COLO668 (cell line): Measurements from ENCODE around the gene SIDT1.
"Not testable (repeated sequence)": the region's sequence is repeated elsewhere in the genome, so short reads cannot be mapped to it uniquely, and the experiment has no call there.

ENCODE experiments used
- DNase-seq: peaks from one replicate; lab custom pipeline; 2025; ENCODE audit not compliant: unreplicated experiment; lab: John Stamatoyannopoulos, UW

SIDT1 gene

GRCh38 chr3:113629584-113630421, 97.4 kb downstream of the SIDT1 start:
- no peak for DNase-seq

GRCh38 chr3:113630956-113631542, 98.7 kb downstream of the SIDT1 start:
- DNase-seq: no peak

- no peak for DNase-seq
Measured at GRCh38 chr3:113631573-113631972, 99.2 kb downstream of the SIDT1 start.

GRCh38 chr3:113634782-113635474, 102.6 kb downstream of the SIDT1 start:
- DNase-seq: no peak

- not testable (repeated sequence) for DNase-seq
Measured at GRCh38 chr3:113636034-113636433, 103.7 kb downstream of the SIDT1 start.

GRCh38 chr3:113637756-113638155, 105.4 kb downstream of the SIDT1 start:
- DNase-seq: no peak

GRCh38 chr3:113638910-113639309, 106.6 kb downstream of the SIDT1 start:
- DNase-seq: no peak

- no peak for DNase-seq
Measured at GRCh38 chr3:113643583-113643982, 111.2 kb downstream of the SIDT1 start.

GRCh38 chr3:113648524-113648923, 116.2 kb downstream of the SIDT1 start:
- DNase-seq: no peak

GRCh38 chr3:113649174-113649845, 117.0 kb downstream of the SIDT1 start:
- DNase-seq: no peak

- no peak for DNase-seq
Measured at GRCh38 chr3:113654310-113654709, 122.0 kb downstream of the SIDT1 start.

- DNase-seq: no peak
Measured at GRCh38 chr3:113654851-113655250, 122.5 kb downstream of the SIDT1 start.

GRCh38 chr3:113658107-113658506, 125.8 kb downstream of the SIDT1 start:
- DNase-seq: no peak

GRCh38 chr3:113659101-113659541, 126.8 kb downstream of the SIDT1 start:
- peak; percentile 36 for DNase-seq

- DNase-seq: no peak
Measured at GRCh38 chr3:113659996-113660395, 127.6 kb downstream of the SIDT1 start.

GRCh38 chr3:113660458-113660857, 128.1 kb downstream of the SIDT1 start:
- no peak for DNase-seq

GRCh38 chr3:113660896-113661295, 128.5 kb downstream of the SIDT1 start:
- DNase-seq: no peak

- DNase-seq: peak; percentile 10
Measured at GRCh38 chr3:113662824-113663223, 130.5 kb downstream of the SIDT1 start.

- DNase-seq: peak; percentile 10
Measured at GRCh38 chr3:113663324-113663750, 131.0 kb downstream of the SIDT1 start.

- DNase-seq: no peak
Measured at GRCh38 chr3:113663761-113664160, 131.4 kb downstream of the SIDT1 start.

- no peak for DNase-seq
Measured at GRCh38 chr3:113664523-113665094, 132.3 kb downstream of the SIDT1 start.
